Pancreas (tissue), 10 donors: ENCODE results near the gene FBLN2. TPM values are rescaled to one million over a fixed set of nuclear protein-coding genes. Genes with fewer than 3 reads are reported as not detected.

Source experiments
- ATAC-seq, 4 donors: fragments of 200-7000 bp; cut with Tn5 transposase; one replicate each; pipeline versions ENCODE4 v1.8.0 to v1.9.1; 2020; ENCODE audit warnings: mild to moderate bottlenecking in 4 of 4, moderate library complexity in 4 of 4
- DNase-seq, 6 donors: peaks; one replicate each; pipeline ENCODE4 v3.0.0-alpha.2; 2020
- FAIRE-seq: peaks from 2 replicates; lab custom pipeline; 2012; peaks lifted over from hg19 to GRCh38; lab: Jason Lieb, UNC
- H3K27ac ChIP-seq, 4 donors: fragments of 200-600 bp; sonication (generic); 1 replicate in 3 of 4; 2 replicates in 1 of 4; pipeline versions ENCODE4 v1.5.0 to v1.8.0; 2020
- H3K27me3 ChIP-seq, 4 donors: fragments of 200-600 bp; one replicate each; pipeline ENCODE4 v1.8.0; 2021
- H3K36me3 ChIP-seq, 3 donors: fragments of 200-600 bp; sonication (generic) in 1 of 3; one replicate each; pipeline versions ENCODE4 v1.5.0 to v1.8.0; 2020 to 2021
- H3K4me1 ChIP-seq, 3 donors: fragments of 200-600 bp; one replicate each; pipeline ENCODE4 v1.8.0; 2021
- H3K4me3 ChIP-seq, 4 donors: fragments of 200-600 bp; sonication (generic) in 2 of 4; one replicate each; pipeline versions ENCODE4 v1.5.0 to v1.8.0; 2020 to 2021
- H3K9me3 ChIP-seq, 4 donors: fragments of 200-600 bp; one replicate each; pipeline ENCODE4 v1.8.0; 2021
- WGBS, 2 donors: extraction: QIAGEN DNeasy Blood & Tissue Kit; methylation state at CpG; one replicate each; pipeline ENCODE4 v1.1.7; 2013; 5-methylcytosine and 5-hydroxymethylcytosine counted together
- intact Hi-C, 3 donors: fragments of 100-400 bp; cut with DNase I; formaldehyde crosslinking; loops; one replicate each; pipeline versions ENCODE4 v1.11.1 to v1.14.2; 2022
- polyA plus RNA-seq, 2 donors: library from polyadenylated mRNA; stranded (reverse); fragments of 200-250 nt; gene quantifications; one replicate each; pipeline ENCODE4 v1.2.3, GENCODE V29; 2013
- total RNA-seq, 6 donors: library from RNA; stranded (reverse); fragmentation: NEBNext Ultra II Directional in 4 of 6; extraction: Animal tissue kit (Norgen Biotek cat#: 25700) in 4 of 6; gene quantifications; one replicate each; pipeline versions ENCODE4 v1.2.1 to v1.2.4, GENCODE V29; 2021 to 2023
- TF ChIP-seq, protein P1 (sequence below), 4 donors: fragments of 200-600 bp; sonication (generic) in 3 of 4; IDR thresholded peaks; one replicate each; pipeline versions ENCODE4 v1.5.0 to v1.8.0; 2021; ENCODE audit warnings: antibody characterized with exemption in 4 of 4
- donor health status: healthy with polysubstance abuse.
- donor health status: DM: no; HTN: no; CAD: no; lungs with moderate emphysema.
- donor health status: DM: no; HTN: no; CAD: no.
- donor health status: control.
- donor health status: control.
- donor health status: Bipolar disorder and iron deficiency.
- donor health status: DM: yes; HTN: yes; CAD: no.
- donor health status: DM: no; HTN: no; CAD: no.
- donor health status: DM: no; HTN: no; CAD: no.
- donor health status: DM: yes; HTN: yes; CAD: no.

The FBLN2 gene
- total and polyA plus RNA-seq, 8 donors, result 2.4 to 21.8 (median 4.2) TPM

GRCh38 chr3:13507570-13508339, 41.2 kb upstream of the FBLN2 start:
- no peaks in the 10 kb centered on the region for H3K9me3 ChIP-seq
- FAIRE-seq (no peak), DNase-seq (peak in 3 of 6 donors; percentile 24 to 70 (median 54)), ATAC-seq (peak in 3 of 4 donors; percentile 17 to 32 (median 27))
- TF ChIP-seq, protein P1, sequence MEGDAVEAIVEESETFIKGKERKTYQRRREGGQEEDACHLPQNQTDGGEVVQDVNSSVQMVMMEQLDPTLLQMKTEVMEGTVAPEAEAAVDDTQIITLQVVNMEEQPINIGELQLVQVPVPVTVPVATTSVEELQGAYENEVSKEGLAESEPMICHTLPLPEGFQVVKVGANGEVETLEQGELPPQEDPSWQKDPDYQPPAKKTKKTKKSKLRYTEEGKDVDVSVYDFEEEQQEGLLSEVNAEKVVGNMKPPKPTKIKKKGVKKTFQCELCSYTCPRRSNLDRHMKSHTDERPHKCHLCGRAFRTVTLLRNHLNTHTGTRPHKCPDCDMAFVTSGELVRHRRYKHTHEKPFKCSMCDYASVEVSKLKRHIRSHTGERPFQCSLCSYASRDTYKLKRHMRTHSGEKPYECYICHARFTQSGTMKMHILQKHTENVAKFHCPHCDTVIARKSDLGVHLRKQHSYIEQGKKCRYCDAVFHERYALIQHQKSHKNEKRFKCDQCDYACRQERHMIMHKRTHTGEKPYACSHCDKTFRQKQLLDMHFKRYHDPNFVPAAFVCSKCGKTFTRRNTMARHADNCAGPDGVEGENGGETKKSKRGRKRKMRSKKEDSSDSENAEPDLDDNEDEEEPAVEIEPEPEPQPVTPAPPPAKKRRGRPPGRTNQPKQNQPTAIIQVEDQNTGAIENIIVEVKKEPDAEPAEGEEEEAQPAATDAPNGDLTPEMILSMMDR (IDR thresholded peaks at IDR 0.05), result no peak
- intact Hi-C loops, result no loop called here
- no peak overlapping the region for H3K27ac ChIP-seq
- no peaks in the 10 kb centered on the region for H3K4me1 ChIP-seq
- no peaks in the 10 kb centered on the region for H3K27me3 ChIP-seq
- H3K4me3 ChIP-seq, result no peak overlapping the region
- peaks cover 0 to 2% (median 0%) of the 10 kb centered on the region in 3 donors for H3K36me3 ChIP-seq
- 73 to 75% methylated on average over 20 of the region's 20 CpGs for WGBS, 2 donors

DNA sequence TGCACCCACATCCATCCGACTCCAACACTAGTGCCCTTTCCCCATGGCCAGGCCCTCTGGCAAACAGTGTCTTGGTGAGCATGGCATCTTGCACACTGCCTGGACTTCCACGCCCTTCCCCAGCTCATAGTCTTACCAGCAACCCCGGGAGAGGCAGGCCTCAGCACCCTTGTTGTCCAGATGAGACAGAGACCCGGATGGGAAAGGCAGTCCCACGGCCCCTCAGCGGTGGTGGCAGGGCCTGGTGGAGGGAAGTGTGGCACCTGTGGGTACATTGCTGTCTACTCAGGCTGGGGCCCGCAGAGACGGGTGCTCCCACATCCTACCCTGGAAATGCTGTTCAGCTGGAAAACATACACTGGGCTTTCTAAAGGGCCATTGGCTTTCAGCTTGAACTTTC, 40.4 kb upstream of the FBLN2 start:
- ATAC-seq, result no peak
- WGBS, 2 donors, result 88 to 93% methylated on average over 8 of the region's 8 CpGs
- DNase-seq, result peak in 2 of 6 donors; percentile 6 to 41
- no peak overlapping the region for H3K4me3 ChIP-seq
- no peaks in the 10 kb centered on the region for H3K27me3 ChIP-seq
- TF ChIP-seq, protein P1 (IDR thresholded peaks at IDR 0.05), result no peak
- H3K36me3 ChIP-seq, result no peaks in the 10 kb centered on the region
- no peak overlapping the region for H3K27ac ChIP-seq
- intact Hi-C loops, result no loop called here
- H3K9me3 ChIP-seq, result no peaks in the 10 kb centered on the region
- FAIRE-seq, result no peak
- H3K4me1 ChIP-seq, result no peaks in the 10 kb centered on the region

- FAIRE-seq (no peak), ATAC-seq (no peak), DNase-seq (peak in 2 of 6 donors; percentile 15 to 45)
- 83 to 85% methylated on average over 15 of the region's 15 CpGs for WGBS, 2 donors
- no peaks in the 10 kb centered on the region for H3K36me3 ChIP-seq
- intact Hi-C loops, result no loop called here
- TF ChIP-seq, protein P1 (IDR thresholded peaks at IDR 0.05), result no peak
- no peaks in the 10 kb centered on the region for H3K4me1 ChIP-seq
- H3K27ac ChIP-seq, result no peak overlapping the region
- no peak overlapping the region for H3K4me3 ChIP-seq
- H3K9me3 ChIP-seq, result no peaks in the 10 kb centered on the region
- H3K27me3 ChIP-seq, result no peaks in the 10 kb centered on the region
Observed at GRCh38 chr3:13509059-13509815, 39.7 kb upstream of the FBLN2 start.

DNA sequence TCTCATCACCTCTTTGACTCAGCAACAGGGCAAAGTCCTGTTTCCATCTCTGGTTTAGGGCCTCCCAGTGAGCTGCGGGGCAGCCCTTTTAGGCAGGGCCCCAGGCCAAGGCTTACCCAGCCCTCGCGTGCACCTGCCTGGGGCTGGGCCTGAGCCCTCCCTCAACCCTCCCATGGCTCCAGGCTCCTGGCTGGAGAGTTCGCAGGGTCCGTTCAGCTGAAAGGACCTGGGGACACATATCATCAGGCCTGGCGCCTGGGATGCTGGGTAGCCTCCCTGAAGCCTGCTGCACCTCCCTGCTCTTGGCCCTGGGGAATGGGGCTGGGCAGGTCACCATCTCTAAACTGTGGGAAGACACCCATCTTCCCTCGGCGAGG, 39.1 kb upstream of the FBLN2 start:
- intact Hi-C loops, result no loop called here
- ATAC-seq (no peak), FAIRE-seq (no peak), DNase-seq (peak in 2 of 6 donors; percentile 9 to 48)
- TF ChIP-seq, protein P1 (IDR thresholded peaks at IDR 0.05), result no peak
- H3K4me3 ChIP-seq, result no peak overlapping the region
- no peaks in the 10 kb centered on the region for H3K9me3 ChIP-seq
- 88 to 89% methylated on average over 8 of the region's 8 CpGs for WGBS, 2 donors
- no peaks in the 10 kb centered on the region for H3K36me3 ChIP-seq
- H3K27ac ChIP-seq, result no peak overlapping the region
- H3K27me3 ChIP-seq, result no peaks in the 10 kb centered on the region
- H3K4me1 ChIP-seq, result no peaks in the 10 kb centered on the region
